ENCODE results near the gene ICE2. TPM values are rescaled to one million over a fixed set of nuclear protein-coding genes. Genes with fewer than 3 reads are reported as not detected.

The ICE2 gene
- total and polyA plus RNA-seq, 2 of the 4 experiments (the other 2 are of a cell fraction), result 14.7 to 21.1 TPM

GRCh38 chr15:60384053-60384452 lies 94.9 kb downstream of the ICE2 start:
- Histone ChIP-seq H4K20me1 (ENCODE audit: insufficient read depth, low read length) (peaks cover 99% of the 10 kb centered on the region), H3K27me3 (ENCODE audit: control insufficient read depth, insufficient read depth, low read length) (no peaks in the 10 kb centered on the region), H3K56ac (ENCODE audit: extremely low read depth, insufficient read depth, low read length) (no peak overlapping the region), H4K91ac (ENCODE audit: insufficient read depth, low read depth, low read length) (no peak overlapping the region), H3K4me3 (ENCODE audit: insufficient read depth, low read depth, low read length) (no peak overlapping the region), H3K9ac (ENCODE audit: low read depth, low read length) (no peak overlapping the region), H3K23ac (ENCODE audit: low read depth, low read length) (no peak overlapping the region; the same call in 1 of the 2 replicates), H2AK9ac (replicated peaks; ENCODE audit: low read depth, low read length, poor library complexity) (no peak overlapping the region), H3K79me1 (ENCODE audit: low read depth in 1 of 2, low read length in 2 of 2) (peaks cover 9 to 44% of the 10 kb centered on the region in 2 experiments; a peak in 3 of 4 replicates), H3K14ac (replicated peaks; ENCODE audit: low read depth, low read length) (peak overlapping the region; percentile 18; the same call in 1 of the 2 replicates), H3K4ac (ENCODE audit: low read depth, low read length) (no peak overlapping the region), H3K27ac (ENCODE audit: insufficient read depth, low read length) (no peak overlapping the region), H3K9me1 (ENCODE audit: insufficient read depth, low read length) (peaks cover 36% of the 10 kb centered on the region), H2BK5ac (ENCODE audit: low read depth, low read length, poor library complexity, severe bottlenecking) (peak overlapping the region; percentile 27), H4K8ac (ENCODE audit: low read depth in 2 of 2, low read length in 2 of 2) (no peak overlapping the region), H2AFZ (replicated peaks; ENCODE audit: low read length, poor library complexity) (no peak overlapping the region), H3K4me1 (ENCODE audit: control insufficient read depth, insufficient read depth, low read length) (peaks cover 27% of the 10 kb centered on the region), H4K5ac (ENCODE audit: low read depth, low read length) (no peak overlapping the region), H3K18ac (ENCODE audit: low read depth, low read length) (no peak overlapping the region), H2BK15ac (ENCODE audit: low read depth, low read length) (no peak overlapping the region), H2BK20ac (ENCODE audit: low read depth, low read length) (no peak overlapping the region), H3K9me3 (ENCODE audit: control insufficient read depth, insufficient read depth, low read length) (no peaks in the 10 kb centered on the region), H2AK5ac (ENCODE audit: low read depth, low read length) (no peak overlapping the region), H2BK120ac (ENCODE audit: low read depth, low read length) (no peak overlapping the region), H3K4me2 (ENCODE audit: low read depth, low read length) (no peak overlapping the region), H3K36me3 (ENCODE audit: control insufficient read depth, insufficient read depth, low read length) (peaks cover 31% of the 10 kb centered on the region)
- DNase-seq, result peak; percentile 63
- no CpG with 5 or more reads among the region's 3 CpGs for WGBS, 2 experiments (ENCODE audit: extremely low coverage in 2 of 2, insufficient read length in 1 of 2)
- ChIA-PET CTCF (no interaction called here), POLR2A (ENCODE audit: unreplicated experiment) (no interaction called here)
- no TSS peak for BruUV-seq (replicated peaks)
- in situ Hi-C loops (cut with MboI; ENCODE audit: low sequenced_read_pairs), result no loop called here
- dilution Hi-C loops (cut with HindIII; ENCODE audit: low sequenced_read_pairs, unreplicated experiment), result no loop called here
- intact Hi-C loops (cut with micrococcal nuclease), result no loop called here
- TF ChIP-seq RCOR1 (IDR thresholded peaks at IDR 0.05; ENCODE audit: insufficient replicate concordance, low read length), result no peak
- TF ChIP-seq NFE2L2 (IDR thresholded peaks at IDR 0.05; ENCODE audit: low read depth, low read length), result no peak
- ATAC-seq (ENCODE audit: low read depth), result no peak

Measured in IMR-90 (cell line).